Right lung (tissue), 5 donors: Measurements from ENCODE around the gene VAV3. TPM values are rescaled to one million over a fixed set of nuclear protein-coding genes. Genes with fewer than 3 reads are reported as not detected.

ENCODE experiments used
- DNase-seq, 2 donors: peaks; one replicate each; pipeline ENCODE4 v3.0.0-alpha.2; 2013
- polyA plus RNA-seq, 5 donors: library from polyadenylated mRNA; unstranded; fragments of 120-200 nt; gene quantifications; one replicate each; pipeline versions ENCODE4 v1.2.1 to v1.2.3, GENCODE V29; 2013; ENCODE audit warnings: inconsistent platforms in 1 of 5, low replicate concordance in 1 of 5; ENCODE audit not compliant: insufficient read length in 5 of 5, insufficient read depth in 1 of 5

VAV3 gene
- polyA plus RNA-seq, 5 donors: 5.9 to 6.8 (median 6.6) TPM

DNA sequence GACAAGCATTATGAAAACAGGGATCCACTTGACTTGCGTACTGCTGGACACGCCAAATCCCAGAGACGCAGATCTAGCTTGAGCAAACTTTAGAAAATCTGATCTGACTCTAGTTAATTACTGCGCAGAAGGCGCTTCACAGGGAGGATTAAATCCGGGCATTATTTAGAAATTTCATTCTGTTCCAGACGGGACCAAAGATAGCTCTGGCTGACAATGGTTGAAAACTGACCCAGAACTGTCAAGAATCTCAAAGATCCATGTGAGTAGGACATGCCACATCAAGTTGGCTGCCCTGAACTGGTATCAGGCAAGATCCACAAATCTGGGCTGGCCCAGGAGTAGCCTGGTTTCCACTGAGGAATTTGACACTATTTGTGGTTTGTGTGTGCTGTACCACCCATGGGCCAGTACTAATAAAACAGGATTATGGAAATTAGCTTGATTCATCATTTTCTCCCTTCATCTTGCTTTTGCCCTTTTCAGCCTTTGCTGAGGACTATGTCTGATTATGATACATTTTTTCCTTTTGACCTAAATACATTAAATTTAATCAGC, 171.0 kb downstream of the VAV3 start:
- no peak for DNase-seq

DNA sequence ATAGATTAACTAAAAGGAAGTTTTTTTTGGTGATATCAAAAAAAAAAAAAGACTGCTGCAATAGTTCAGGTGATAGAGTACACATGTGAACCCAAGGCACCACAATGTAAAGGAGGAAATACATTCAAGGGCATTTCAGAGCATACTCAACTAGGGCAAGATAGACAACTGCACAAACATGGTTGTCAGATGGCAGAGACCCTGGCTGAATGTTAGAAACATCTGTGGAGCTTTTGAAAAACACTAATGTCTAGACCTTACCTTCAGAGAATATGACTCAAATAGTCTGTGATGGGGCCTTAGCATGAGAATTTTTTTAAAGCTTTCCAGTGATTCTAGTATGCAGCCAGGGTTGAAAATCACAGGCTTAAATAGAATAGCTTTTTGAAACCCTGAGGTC, 173.6 kb downstream of the VAV3 start:
- DNase-seq: no peak

DNA sequence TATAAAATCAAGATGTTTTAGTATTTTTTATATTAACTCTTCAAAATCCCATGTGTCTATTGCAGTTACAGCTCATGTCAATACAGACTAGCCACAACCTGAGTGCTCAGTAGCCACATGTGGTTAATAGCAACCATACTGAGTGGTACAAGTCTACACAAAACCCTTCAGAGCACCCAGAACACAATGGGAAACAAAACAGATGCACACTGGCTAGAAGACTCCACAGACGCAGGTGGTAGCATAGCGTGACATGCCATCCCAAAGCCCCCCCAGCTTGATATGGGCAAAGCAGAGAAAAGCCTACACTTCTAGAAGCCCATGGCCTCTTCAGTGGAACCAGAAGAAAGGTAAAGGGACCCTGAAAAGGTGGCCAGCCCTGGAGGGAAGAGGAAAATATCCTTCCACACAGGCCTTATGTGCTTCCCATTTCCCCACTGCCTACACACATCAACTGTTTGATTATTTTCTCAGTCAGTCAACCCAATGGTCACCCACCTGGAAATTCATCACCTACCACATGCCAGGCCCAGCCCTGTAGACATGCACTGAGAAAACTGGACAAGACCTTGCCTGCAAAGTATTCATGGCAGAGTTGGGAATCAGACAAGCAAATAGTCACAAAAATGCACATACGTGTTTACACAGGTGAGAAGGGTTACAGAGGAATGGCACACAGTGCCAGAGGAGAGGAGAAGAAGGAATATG, 175.0 kb downstream of the VAV3 start:
- no peak for DNase-seq

DNA sequence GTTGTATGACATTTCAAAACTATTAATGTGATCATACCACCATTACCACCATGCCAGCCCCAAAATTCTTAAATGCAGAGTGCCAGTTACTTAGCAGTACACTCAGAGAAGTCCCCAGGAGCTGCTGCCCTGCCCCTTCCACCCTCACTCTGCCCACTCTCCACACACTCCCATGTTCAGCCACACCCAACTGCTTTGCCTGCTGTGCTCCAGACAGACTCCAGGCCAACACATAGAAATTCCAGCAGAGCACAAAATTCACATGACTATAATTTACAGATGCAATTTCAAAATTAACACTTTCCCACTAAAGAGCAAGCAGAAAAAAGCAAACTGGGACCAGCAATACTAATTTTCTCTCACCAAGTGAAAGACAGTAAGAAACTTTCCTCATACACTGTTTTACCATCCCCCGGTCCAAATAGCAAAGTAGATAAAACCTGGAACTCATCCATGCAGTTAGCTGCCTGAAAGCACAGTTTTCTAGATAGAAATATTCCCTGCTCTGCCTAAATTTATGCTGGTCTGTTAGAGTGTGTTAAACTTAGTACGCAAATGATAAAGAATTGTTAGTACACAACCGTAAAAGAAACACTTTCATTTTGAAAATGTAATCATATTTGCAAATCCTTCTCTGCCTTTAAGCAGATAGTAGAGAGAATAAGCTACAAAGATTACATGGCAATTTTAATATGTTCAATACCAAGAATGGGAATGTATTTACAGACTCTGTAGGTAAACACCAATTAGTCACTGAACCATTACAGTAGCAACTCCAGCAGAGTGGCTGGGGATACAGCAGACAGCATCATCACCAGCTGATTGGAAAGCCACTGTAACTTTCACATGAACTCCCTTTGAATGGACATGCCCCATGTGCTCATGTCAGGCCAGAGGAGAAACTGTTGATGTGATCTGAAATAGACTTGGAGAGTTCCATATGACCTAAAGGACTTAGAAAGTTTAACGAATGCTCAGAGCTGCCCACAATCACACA, 176.5 kb downstream of the VAV3 start:
- DNase-seq: no peak

DNA sequence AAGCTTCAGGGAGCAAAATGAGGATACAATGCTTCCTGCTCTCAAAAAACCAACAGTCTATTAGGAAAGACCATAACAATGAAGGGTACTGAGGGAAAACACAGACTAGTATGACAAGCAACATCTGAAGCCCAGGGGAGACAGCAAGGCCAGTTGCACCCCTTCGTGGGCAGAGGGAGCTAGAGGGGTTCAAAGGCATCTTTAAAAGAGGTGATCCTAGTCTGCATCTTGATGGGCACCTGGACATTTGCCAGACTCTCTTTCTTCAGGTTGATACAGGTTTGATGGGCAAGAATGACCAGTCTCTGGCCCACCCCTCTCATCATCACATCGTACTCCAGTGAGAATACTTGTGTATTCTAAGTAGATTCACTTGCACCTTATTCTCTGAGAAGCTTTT, 177.7 kb downstream of the VAV3 start:
- no peak for DNase-seq

DNA sequence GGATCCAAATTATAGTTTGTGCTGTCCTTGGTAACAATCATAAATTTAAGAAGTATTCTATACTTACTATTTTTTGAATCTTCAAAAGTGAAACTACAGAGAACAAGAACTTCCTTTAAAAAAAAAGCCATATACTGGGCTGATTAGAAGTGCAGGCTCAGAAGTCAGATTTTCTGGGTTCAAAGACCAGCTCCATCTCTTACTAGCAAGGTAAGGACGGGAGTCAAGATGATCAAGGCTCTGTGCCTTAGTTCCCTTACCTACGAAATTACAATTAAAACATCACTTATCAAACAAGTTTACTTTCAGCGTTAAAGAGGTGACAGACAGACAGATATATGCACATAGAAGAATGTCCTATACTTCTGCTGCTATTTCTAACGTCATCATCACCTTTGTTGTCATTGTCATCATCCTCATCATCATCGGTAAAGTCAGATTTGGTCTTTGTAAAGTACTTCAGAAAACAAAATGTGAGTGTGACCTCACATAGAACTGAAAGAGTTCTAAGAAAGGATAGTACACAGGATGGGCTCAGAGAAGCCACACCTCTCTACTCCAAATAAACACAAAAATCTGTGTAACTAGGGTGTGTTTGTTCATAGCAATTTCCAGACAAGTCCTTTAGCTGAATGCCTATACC, 178.7 kb downstream of the VAV3 start:
- no peak for DNase-seq

DNA sequence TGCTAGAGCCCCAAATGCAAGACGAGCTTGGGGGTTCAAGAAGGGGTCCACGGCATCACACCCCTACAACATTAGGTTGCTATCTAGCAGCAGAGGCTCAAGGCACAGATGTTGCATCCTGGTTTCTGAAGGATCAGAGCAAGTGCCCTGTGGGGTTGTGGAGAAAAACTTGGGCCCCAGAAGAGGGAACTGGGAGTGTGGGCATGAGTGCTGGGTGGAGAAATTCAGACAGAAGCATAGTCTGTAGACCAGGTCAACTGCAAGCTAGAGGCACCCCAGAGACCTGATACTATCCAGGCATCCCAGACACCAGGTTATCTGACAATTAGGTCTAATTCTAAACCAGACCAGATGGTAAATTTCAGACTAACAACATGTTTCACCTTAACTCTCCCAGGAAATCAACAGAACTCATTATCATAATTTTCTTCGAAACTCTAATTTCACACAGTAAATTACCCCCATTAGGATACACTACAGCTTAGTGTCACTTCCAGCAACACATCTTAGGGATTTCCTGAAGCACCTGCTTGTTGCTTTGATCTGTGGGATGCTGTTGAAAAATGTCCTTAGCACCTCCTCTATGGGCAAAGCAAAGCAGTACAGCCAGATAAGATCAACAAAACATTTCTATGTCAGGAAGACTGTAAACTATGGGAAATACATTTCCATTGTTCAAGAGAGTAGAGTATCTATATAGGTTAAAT, 179.3 kb downstream of the VAV3 start:
- no peak for DNase-seq

- peak; percentile 42 to 59 for DNase-seq
Observed at GRCh38 chr1:107782217-107782845, 182.6 kb downstream of the VAV3 start.

GRCh38 chr1:107781245-107781644, 183.7 kb downstream of the VAV3 start:
- DNase-seq: no peak

DNA sequence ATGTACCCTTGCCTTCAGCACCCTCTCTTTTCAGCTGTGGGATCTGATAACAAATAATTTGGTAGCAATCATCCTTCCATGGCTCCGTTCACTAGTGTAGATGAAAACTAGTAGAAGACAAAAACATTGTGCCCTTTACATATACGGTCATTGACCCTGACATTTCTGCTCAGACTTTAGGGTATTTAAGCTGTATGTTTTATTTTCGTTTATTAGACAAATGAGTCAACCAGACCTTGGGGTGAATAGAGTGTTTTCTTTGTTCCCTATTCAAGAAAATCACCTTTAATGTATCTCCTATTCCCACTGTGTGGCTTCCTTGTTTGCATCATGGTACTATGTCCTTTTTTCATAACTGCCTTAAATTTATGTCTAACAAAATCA, 187.3 kb downstream of the VAV3 start:
- no peak for DNase-seq

DNA sequence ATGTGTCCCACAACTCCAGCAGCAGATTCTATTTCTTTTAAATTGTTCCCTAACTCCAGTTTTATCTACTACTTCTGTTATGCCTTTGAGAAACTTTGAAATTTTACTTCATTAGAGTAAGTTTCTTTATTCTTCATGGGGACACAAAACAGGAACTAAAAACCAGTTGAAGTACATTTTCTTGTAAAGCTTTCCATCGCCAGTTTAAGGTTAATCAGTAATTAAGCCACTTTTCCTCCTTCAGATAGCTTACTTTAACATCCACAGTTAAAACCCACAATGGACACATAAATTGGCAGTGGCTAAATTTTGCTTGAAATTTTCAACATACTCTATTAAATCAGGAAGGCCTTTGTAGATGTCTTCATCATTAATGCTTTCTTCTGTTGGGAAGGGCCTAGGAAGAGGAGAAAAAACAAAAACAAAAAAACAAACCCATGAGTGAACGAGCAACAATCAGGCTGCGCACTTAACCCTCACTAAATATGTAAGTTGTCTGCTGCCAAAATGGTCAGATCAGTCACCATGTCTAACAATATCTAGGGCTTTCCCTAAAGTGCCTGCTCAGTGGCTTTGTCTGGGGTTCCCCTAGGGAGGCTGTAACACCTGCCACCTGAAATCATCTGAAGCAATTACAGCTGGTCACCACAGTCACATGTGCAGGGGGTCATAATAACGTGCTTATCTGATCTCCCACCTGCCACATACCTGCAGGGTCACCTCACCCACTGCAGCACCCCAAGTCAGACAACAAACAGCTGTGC, 187.9 kb downstream of the VAV3 start:
- DNase-seq: no peak

- no peak for DNase-seq
Observed at GRCh38 chr1:107771377-107771776, 193.6 kb downstream of the VAV3 start.

- no peak for DNase-seq
Observed at GRCh38 chr1:107767156-107767582, 197.8 kb downstream of the VAV3 start.

DNA sequence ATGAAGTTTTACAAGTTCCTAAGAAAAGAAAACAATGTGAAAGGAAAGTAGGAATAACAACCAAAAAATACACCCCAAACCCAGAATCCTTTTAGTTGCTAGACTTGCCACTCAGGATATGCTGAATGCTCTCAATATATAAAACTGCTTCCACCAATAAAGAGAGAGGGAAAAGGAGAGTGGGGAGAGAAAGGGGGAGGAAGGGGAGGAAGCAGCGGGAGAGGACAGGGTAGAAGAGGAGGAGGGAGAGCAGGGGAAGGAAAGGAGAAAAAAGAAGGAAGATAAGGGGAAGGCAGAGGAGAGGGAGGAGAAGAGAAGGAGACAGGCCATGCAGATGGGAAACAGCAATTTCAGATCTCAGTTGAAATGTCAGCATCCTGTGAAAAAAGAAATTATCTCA, 198.4 kb downstream of the VAV3 start:
- DNase-seq: no peak

DNA sequence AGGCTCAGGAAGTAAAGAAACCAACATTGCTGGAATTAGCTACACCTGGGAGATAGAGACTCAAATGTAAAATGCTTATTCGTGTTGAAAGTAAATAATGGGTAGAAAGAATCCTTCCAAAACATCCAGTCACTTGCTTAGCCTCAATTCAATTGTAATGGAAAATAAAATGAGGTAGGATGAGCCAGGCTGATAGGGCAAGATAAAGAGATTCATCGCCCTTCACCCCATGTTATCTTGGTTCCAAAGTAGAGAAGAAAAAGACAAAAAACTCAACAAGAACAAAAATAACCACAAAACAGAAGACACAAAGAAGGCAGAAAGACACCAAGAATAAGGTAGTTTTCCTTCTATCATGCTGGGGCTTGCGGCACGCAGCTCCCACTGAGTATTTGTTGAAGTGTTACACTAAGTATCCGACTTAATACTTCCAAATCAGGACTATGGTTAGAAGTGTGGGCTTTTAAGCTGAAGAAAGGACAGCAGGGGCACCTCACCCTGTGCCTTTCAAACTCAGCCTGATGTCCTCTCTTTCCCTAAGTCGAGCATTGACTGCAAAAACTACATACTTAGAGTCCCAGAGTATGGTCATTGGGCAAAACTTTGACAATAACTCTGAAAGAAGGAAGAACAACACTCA, 202.1 kb downstream of the VAV3 start:
- no peak for DNase-seq

DNA sequence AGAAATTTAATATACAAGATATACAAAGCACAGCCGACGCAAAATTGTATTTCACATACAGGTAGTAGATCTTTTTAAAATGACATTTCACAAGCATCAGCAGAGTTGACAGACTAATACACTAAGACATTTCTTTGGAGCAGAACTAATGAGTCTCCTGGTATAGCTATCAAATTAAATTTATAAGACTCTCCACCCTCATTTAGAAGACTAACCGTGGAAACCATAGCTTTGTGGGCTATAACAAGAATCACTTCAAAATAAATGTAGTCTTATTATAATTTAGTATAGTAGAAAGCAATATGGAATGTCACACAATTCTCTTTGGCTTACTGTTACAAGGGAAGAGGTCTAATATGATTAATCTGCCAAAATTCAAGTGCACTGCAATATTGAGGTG, 204.9 kb downstream of the VAV3 start:
- DNase-seq: no peak

- DNase-seq: peak; percentile 50 to 66
Observed at GRCh38 chr1:107750364-107750959, 214.5 kb downstream of the VAV3 start.

GRCh38 chr1:107748531-107748930, 216.4 kb downstream of the VAV3 start:
- peak in 1 of 2 donors; percentile 29 for DNase-seq

- no peak for DNase-seq
Observed at GRCh38 chr1:107741242-107741641, 223.7 kb downstream of the VAV3 start.
